ENCODE data around the gene IFNB1.

GRCh38 chr9:21081999-21082398 lies 4.3 kb upstream of the IFNB1 start:
- TF ChIP-seq EZH2 (IDR thresholded peaks at IDR 0.05), result no peak
- TF ChIP-seq CTCF (IDR thresholded peaks at IDR 0.05), result no peak
- TF ChIP-seq EZH2phosphoT487 (IDR thresholded peaks at IDR 0.05), result no peak

Measured in neural progenitor cell (in vitro differentiated cells).